Occipital lobe (tissue), 2 donors: Measurements from ENCODE around the gene DGKQ. TPM values are rescaled to one million over a fixed set of nuclear protein-coding genes. Genes with fewer than 3 reads are reported as not detected.
"Not testable (repeated sequence)": the region's sequence is repeated elsewhere in the genome, so short reads cannot be mapped to it uniquely, and the experiment has no call there.

Experiments
- DNase-seq: peaks from one replicate; lab custom pipeline; 2025; lab: John Stamatoyannopoulos, UW
- total RNA-seq: library from RNA; depleted of rRNA; stranded (reverse); fragments of >200 nt; gene quantifications from one replicate; pipeline ENCODE4 v1.2.3, GENCODE V29; 2014

The DGKQ gene
- total RNA-seq, 1 donor from 2014 or later = 6.7 TPM

- DNase-seq = no peak
Measured at GRCh38 chr4:925771-926500, 47.4 kb downstream of the DGKQ start.

- DNase-seq = no peak
Measured at GRCh38 chr4:925171-925570, 48.2 kb downstream of the DGKQ start.

- DNase-seq = no peak
Measured at GRCh38 chr4:924107-925096, 49.0 kb downstream of the DGKQ start.

GRCh38 chr4:921830-922331, 51.5 kb downstream of the DGKQ start:
- no peak for DNase-seq

- DNase-seq = not testable (repeated sequence)
Measured at GRCh38 chr4:919004-919680, 54.2 kb downstream of the DGKQ start.

- DNase-seq = not testable (repeated sequence)
Measured at GRCh38 chr4:918591-918990, 54.8 kb downstream of the DGKQ start.

- DNase-seq = no peak
Measured at GRCh38 chr4:917992-918391, 55.4 kb downstream of the DGKQ start.

GRCh38 chr4:917466-917865, 55.9 kb downstream of the DGKQ start:
- no peak for DNase-seq

- no peak for DNase-seq
Measured at GRCh38 chr4:915595-915994, 57.8 kb downstream of the DGKQ start.

GRCh38 chr4:915041-915474, 58.3 kb downstream of the DGKQ start:
- no peak for DNase-seq

- no peak for DNase-seq
Measured at GRCh38 chr4:914531-914930, 58.8 kb downstream of the DGKQ start.

GRCh38 chr4:913280-913618, 60.1 kb downstream of the DGKQ start:
- no peak for DNase-seq

GRCh38 chr4:912548-913279, 60.7 kb downstream of the DGKQ start:
- no peak for DNase-seq

GRCh38 chr4:911871-912490, 61.4 kb downstream of the DGKQ start:
- DNase-seq = no peak

- DNase-seq = no peak
Measured at GRCh38 chr4:911221-911751, 62.1 kb downstream of the DGKQ start.

- DNase-seq = no peak
Measured at GRCh38 chr4:910366-911091, 62.8 kb downstream of the DGKQ start.

- no peak for DNase-seq
Measured at GRCh38 chr4:909821-910220, 63.5 kb downstream of the DGKQ start.

GRCh38 chr4:909131-909571, 64.2 kb downstream of the DGKQ start:
- DNase-seq = no peak
